Measurements from ENCODE around the gene SUPT4H1. TPM values are rescaled to one million over a fixed set of nuclear protein-coding genes. Genes with fewer than 3 reads are reported as not detected.

The SUPT4H1 gene
- polyA plus RNA-seq, 1 donor = 70.8 TPM

DNA sequence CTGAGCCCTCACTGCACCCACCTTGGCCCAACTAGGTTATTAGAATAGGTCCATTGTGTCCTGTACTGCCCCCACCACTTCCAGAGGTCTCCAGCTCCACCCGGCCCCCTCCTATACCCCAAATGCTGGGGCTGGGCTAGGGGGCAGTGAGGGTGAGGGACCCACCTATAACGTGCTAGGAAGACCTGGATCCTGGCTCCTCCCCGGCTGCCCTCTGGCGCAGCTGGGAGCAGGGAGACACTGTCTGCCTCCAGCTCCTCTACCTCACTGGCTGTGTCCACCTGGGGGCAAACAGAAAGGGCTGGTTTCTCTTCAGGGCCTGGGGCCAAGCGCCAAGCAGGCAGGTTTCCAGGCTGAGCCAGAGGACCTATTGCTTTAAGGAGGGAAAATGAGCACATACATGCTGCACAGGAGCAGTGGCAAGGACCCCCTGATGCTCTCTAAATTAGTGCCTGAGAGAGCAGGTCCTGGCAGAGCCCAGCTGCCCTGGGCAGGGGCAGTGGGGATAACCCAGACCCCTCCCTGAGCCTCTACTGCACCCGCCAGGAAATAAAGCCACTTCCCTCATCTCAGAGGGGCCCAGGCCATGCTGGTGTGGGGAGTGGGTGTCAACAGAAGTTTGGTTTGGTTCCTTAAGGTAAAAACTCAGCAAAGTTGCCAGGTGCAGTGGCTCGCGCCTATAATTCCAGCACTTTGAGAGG lies 35.6 kb downstream of the SUPT4H1 start:
- DNase-seq = no peak

DNA sequence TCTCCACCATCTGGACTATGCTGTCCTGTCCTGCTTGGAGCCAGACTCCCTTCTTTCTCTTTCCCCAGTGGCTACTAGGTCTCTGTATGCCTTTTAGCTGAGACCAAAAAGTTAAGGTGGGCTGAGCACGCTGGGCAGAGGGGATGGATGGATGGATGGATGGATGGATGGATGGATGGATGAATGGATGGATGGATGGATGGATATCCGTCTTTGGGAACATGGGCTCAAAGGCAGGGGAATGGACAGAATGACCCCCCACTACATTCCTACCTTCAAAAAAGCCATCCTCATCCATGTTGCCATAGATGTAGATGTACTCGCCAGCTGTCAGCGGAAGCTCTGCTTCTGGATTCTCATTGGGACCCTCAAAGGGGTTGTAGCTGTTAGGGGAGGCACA lies 36.3 kb downstream of the SUPT4H1 start:
- no peak for DNase-seq

DNA sequence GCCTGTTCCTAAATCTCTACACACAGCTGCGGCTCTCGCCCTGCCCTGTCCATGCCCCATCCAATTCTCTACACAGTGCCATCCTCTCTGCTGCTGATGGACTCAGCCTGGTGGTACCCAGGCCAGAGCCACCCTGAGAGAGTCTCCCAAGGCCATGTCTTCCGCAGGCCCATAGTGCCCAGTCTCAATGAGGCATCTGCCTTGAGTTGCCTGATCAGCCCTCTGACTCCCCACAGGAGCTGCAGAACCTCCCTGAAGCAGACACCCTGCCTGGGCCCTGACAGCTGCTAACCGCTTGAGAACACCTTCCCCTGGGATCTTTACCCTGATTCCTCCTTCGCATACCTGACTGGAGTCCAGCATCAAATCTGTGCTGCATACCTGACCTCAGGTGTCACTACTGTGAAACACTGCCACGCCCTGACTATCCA lies 36.7 kb downstream of the SUPT4H1 start:
- no peak for DNase-seq

DNA sequence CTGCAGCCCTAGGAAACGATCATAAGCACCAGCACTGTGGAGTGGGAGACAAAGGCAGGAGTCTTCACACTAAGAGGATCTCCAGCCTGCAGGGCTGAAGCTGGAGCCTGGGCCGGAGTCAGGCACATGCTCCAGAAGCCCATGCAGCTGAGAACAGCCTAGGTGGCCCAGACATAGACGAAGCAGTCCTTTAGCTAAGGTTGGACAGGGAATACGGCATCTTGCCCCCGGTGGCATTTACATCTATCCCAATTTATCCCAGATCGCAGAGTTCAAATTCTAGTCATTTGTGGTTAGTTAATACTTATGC lies 37.3 kb downstream of the SUPT4H1 start:
- no peak for DNase-seq

DNA sequence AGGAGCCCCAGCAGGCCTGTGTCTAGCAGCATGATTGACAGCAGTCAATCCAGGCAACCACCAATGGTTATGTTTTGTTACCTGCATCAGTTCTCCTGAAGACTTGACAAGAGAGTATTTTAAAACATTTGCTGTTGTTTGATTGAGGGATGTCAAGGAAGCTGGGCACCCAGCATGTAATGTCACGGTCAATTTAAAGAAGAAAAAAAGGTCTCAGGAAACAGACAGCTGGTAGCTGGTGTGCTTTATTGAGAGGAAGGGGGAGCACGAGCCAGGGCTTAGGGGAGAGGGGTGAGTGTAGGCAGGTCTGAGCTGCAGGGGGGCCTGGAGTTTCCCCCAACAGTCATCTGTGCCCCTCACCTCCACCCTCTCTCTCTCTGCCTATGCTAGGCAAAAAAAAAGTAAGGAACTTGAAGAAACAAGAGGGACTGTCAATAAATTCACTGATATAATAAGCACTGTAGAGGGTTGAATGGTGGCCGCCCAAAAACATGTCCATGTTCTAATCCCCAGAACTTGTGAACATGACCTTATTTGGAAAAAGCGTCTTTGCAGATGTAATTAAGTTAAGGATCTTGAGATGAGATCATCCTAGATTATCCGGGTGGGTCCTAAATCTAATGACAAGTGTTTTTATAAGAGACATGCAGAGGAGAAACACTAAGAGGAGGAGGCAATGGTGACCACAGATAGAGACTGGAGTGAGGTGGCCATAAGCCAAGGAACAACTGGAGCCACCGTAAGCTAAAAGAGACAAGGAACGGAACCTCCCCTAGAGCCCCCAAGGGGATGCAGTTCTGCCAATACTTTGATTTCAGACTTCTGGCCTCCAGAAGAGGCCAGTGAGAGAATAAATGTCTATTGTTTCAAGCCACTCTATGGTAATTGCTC lies 37.9 kb downstream of the SUPT4H1 start:
- no peak for DNase-seq

DNA sequence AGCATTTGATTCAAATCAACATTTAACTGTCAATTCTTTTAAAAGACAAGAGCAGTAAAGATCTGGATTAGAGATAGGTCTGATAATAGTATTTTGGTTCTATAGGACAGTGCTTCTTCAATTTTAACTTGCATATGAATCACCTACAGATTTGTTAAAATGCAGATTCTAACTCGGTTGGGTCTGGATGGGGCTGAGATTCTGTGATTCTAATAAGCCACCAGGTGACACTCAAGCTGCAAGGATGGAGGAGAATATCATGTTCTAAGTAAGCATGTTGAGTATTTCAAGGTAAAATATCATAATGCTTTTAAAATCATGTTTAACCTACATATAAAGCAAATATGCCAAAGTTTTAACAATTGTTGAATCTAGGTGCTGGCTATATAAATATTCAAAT lies 39.2 kb downstream of the SUPT4H1 start:
- no peak for DNase-seq

- DNase-seq = no peak
Measured at GRCh38 chr17:58312021-58312630, 39.9 kb downstream of the SUPT4H1 start.

DNA sequence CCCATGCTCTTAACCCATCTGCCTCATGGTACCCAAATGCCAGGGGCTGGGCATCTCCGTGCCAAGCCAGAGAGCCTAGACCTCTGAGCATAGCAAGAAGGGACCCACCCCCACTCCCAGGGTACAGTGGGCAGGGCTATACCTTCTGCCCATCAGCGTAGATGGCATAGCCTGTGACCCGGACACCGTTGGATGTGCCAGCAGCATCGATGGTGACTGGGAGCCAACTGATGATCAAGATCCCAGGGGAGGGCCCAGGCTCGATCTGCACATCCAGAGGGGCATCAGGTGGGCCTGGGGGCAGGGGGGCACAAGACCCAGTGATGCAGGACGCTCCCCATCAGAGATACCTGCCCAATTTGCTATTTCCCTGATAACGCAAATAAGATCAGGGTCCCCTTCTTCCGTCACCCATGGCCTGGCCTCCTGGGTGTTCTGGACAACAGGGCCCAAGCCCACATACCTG lies 40.5 kb downstream of the SUPT4H1 start:
- no peak for DNase-seq

DNA sequence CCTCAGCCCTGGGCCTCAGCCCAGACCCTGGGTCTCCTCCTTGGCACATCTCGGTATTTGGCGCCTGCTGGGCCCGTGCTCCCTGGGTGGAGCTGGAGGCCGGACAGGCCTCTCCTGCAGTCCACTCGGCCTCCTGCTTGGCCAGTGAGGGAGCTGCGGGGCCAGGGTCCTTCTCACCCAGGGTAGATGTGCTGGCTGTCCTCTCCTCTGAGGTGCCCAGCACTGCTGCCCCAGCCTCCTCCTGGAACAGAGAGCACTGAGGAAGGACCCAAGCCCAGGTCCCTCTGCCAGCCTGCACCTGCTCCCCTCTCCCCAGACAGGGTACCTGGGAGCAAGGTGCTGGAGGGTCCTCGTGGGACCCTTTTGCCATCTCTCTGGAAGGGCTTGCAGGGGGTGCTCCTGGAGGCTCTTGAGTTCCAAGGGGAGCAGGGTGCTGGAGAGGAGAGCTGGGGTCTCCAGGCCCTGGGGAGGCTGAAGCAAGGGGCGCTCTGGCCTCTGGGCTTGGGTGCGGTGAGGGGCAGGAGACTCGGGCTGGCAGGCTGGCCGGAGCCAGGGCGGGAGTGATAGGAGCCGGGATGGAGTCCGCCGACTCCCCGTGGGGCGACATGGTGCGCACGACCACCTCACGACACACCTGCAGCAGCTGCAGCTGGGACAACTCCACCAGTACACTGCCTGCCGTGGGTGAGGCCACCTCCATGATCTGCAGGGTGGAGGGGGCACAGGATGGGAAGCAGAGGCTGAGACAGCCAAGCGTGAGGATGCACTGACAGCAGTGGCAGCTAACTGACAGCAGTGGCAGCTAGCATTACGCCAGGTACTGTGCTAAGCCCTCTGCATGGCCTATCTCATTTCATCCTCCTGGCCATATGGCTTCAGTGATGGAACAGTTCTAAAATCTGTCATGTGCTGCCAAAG lies 41.2 kb downstream of the SUPT4H1 start:
- no peak for DNase-seq

DNA sequence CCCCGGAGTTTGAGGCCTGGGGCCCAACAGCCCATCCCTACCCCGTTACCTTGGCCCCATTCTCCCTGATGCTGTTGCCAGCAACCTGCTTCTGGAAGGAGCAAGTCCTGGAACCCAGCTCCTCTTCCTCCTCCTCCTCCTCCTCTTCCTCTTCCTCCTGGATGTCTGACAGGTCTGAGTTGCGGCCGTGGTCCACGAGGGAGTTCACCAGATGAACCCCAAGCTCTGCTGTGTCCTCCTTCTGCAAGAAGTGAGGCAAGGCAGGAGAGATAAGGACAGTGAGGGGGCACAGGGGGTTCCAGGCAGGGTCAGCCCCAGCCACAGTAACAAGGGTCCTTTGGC lies 42.1 kb downstream of the SUPT4H1 start:
- DNase-seq = no peak

DNA sequence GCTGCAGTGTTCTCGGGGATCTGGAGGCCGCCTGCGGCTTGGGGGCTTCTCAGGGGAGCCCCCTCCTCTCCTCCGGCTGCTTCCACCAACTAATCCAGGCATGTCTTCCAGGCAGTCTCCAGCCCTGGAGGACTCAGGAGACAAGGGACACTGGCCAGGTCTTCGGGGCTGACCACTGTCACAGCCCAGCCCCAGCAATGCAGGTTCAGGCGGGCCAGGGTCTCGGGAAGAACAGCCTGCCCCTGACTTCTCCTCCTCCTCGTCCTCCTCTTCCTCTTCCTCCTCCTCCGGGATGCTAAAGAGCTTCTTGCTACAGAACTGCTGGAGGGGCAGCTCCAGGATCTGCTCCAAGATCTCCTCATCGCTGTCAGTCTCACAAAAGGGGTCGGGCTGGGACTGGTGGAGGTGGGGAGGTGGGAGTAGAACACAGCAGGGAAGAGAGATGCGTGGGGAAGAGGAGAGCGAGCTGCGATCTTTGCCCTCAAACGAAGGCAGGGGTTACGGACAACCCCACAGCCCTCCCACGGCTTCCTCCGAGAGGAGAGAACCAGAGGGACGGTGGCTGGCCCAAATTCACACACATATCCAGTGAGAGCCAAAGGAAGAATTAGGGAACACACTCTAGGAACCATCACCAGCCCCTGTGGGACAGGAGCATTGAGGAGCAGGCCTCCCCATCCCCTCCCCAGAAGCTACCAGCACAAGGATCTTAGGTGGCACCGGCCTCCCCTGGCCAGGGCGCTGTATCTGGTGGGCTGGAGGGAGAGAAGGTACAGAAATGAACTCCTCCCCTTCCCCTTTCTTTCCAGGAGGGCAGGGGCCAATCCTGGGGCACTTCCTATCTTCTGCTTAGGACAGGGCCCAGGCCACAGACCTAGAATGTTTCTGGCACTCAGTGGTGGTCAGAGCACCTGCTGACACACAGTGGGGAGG lies 42.8 kb downstream of the SUPT4H1 start:
- DNase-seq = no peak

DNA sequence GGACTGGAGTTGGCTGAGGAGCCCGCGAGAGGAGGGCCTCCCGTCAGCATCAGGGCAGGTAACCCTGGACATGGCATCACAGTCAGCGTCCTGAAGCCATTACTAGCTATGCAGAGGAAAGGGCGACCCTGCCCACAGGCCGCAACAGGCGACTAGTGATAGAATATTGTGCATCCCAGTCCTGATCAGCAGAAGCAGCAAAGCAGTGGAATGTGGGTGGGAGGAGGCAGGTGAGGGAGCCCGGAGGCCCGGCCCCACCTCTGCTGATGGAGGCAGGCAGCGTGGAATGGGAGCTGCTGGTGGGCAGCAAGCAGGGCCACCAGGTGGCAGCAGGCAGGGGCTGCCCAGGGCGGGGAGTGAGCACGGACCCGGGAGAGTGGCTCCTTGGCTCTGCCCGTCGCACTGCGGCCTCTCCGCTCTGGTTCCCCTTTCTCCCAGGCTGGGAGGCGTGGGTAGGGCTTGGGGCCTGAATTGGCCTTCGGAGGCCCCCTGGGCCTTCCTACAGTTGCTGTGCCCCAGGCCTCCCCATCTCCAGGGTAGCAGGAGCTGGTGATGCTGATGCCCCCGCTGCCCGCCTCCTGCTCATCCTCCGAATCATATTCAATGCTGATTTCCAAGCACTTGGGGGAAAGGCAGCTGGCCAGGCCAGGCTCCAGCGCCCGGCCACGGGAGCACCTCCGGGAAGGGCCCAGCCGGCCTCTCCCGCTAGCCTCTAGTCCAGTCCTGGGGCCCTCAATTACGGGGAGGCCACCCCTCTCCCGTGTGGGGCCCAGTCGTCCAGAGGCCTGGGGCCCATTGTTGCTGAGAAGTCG lies 43.6 kb downstream of the SUPT4H1 start:
- no peak for DNase-seq

- no peak for DNase-seq
Measured at GRCh38 chr17:58307468-58308172, 44.4 kb downstream of the SUPT4H1 start.

DNA sequence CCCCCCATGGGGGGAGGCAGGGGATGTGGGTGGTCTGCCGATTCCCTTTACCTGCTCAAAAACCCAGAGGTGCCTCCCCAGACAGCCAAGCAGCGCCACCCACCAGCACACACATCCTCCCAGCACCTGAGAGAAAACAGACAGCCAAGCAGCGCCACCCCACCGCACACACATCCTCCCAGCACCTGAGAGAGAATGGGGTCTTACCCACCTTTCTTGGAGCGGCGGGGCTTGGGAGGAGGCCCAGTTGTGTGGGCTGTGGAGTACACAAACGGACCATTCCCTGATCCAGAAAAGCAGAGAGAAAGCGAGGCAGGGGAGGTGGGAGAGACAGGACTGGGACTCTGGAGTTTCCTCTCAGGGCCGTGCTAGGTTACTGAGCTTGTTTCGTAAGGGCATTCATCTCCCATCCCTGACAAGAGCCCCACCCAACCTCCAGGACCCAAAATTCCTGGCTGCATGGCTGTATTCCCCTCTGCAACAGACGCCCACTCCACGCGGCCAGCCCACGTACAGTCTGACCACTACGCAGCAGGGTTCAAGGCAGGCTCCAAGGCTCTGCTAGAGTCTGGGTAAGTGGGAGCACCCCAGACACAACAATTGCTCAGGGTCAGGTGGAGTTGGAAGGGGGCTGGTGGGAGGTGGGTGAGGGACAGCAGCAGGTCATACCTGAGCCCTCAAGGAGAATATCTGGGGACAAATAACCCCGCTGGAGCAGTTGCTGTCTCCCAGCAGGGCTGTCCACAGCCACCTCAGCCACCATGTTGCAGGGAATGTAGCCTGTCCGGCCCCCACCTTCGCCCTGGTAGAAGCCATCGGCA lies 45.7 kb downstream of the SUPT4H1 start:
- DNase-seq = no peak

DNA sequence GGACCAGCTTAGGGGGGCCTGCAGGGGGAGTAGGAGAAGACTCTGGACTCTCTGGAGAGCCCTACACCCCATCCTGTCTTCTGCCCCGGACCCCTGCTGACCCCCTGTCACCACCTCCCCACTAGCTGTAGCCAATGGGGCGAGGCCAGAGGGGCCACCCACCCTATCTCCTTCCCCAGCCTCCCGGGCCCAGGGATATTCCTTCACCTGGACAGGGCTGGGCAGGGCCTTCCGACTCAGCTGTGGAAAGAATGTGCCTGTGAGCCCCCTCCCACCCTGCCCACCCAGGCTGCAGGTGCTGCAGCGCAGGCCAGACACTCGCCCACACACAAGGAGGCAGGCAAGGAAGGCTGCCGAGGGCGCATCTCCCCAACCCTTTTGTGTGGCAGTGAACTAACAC lies 46.4 kb downstream of the SUPT4H1 start:
- no peak for DNase-seq

- DNase-seq = no peak
Measured at GRCh38 chr17:58304750-58305486, 47.1 kb downstream of the SUPT4H1 start.

GRCh38 chr17:58303971-58304749 lies 47.8 kb downstream of the SUPT4H1 start:
- no peak for DNase-seq
